OCI-LY7 (cell line): ENCODE measurements around the gene DCLRE1B.

Source experiments
- EZH2phosphoT487 ChIP-seq: fragments of 200-600 bp; sonication (generic); IDR thresholded peaks from 2 replicates; pipeline ENCODE4 v1.6.1; 2018; ENCODE audit warnings: low read depth, borderline replicate concordance, mild to moderate bottlenecking, mixed run types, antibody characterized with exemption, low read length, moderate library complexity, mixed read lengths
- TF ChIP-seq, protein P1 (sequence below): fragments of 200-600 bp; sonication (generic); conservative IDR thresholded peaks from 2 replicates; pipeline ENCODE4 v1.5.1; 2014; ENCODE audit warnings: mild to moderate bottlenecking, antibody characterized with exemption, low read length, moderate library complexity, mixed read lengths

DNA sequence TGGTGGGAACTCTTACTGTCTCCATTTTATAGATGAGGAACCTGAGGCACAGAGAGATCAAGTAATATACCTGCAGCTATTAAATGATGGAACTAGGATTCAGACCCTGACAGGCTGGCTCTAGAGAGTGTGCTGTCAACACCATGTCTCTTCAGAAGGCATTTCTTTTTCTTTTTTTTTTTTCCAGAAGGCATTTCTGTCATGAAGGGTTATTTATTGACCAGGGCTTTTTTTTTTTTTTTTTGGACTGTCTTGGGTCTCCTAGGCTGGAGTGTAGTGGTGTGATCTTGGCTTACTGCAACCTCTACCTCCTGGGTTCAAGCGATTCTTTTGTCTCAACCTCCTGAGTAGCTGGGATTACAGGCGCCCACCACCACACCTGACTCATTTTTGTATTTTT is 46.6 kb downstream of the DCLRE1B start:
- TF ChIP-seq, protein P1, sequence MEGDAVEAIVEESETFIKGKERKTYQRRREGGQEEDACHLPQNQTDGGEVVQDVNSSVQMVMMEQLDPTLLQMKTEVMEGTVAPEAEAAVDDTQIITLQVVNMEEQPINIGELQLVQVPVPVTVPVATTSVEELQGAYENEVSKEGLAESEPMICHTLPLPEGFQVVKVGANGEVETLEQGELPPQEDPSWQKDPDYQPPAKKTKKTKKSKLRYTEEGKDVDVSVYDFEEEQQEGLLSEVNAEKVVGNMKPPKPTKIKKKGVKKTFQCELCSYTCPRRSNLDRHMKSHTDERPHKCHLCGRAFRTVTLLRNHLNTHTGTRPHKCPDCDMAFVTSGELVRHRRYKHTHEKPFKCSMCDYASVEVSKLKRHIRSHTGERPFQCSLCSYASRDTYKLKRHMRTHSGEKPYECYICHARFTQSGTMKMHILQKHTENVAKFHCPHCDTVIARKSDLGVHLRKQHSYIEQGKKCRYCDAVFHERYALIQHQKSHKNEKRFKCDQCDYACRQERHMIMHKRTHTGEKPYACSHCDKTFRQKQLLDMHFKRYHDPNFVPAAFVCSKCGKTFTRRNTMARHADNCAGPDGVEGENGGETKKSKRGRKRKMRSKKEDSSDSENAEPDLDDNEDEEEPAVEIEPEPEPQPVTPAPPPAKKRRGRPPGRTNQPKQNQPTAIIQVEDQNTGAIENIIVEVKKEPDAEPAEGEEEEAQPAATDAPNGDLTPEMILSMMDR, result no peak
- no peak for TF ChIP-seq EZH2phosphoT487
